K562 treated with DMSO at 1 percent for 4 hours (cell line): ENCODE results near the gene CFHR3. TPM values are rescaled to one million over a fixed set of nuclear protein-coding genes. Genes with fewer than 3 reads are reported as not detected.

Experiments
- total RNA-seq: library from RNA; unstranded; fragments of 300-600 nt; gene quantifications from 2 replicates; pipeline ENCODE4 v1.2.3, GENCODE V29; 2022; ENCODE audit not compliant: insufficient read depth

CFHR3 gene
- not detected in 2 replicates for total RNA-seq

DNA sequence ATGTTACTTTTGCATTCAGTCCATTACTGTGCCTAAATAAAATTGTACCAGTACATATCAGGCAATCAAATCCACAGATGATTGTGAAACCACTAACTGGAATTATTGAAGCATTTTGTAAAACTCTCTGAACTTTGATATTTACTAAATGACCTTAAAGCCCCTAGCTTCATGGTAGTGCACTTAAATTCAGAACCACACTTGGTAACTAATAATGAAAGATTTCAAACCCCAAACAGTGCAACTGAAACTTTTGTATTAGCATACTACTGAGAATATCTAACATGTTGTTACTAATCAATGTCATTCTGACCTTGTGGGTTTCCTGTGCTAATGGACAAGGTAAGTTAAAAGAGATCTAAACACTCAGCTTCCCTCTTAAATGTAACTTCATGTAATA is at the start of gene CFHR3:
CFHR3 (plus strand) TSS at position 238 of the 400 bp plus-strand sequence; CDS start at position 285, 47 bp downstream.

DNA sequence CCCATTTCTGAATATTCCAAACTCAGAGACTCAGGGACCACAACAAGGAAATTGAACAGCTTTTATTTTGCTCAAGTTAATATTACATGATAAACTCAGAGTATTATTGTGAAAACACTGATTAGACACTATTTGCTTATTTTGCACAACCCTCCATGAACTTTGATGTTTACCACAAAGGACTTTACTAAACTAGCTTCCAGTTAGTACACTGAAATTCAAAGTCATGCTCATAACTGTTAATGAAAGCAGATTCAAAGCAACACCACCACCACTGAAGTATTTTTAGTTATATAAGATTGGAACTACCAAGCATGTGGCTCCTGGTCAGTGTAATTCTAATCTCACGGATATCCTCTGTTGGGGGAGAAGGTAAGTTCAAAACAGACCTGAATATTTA is 44.9 kb downstream of the CFHR3 start, which contains the start of gene CFHR1:
CFHR1 (plus strand) TSS at position 201 of the 400 bp plus-strand sequence; CDS start at position 315, 114 bp downstream.

Other genes starting within 250 kb of the CFHR3 start
- 0.24 and 0.47 TPM in 2 replicates for gene KCNT2, start 166.4 kb upstream of the CFHR3 start, total RNA-seq
- 63.0 and 84.9 TPM in 2 replicates for gene CFH, start 122.8 kb upstream of the CFHR3 start, total RNA-seq
- not detected in 2 replicates for gene CFHR1, start 44.9 kb downstream of the CFHR3 start, total RNA-seq
- not detected in 2 replicates for gene CFHR4, start 113.2 kb downstream of the CFHR3 start, total RNA-seq
- not detected in 2 replicates for gene CFHR2, start 168.9 kb downstream of the CFHR3 start, total RNA-seq
- gene CFHR5, start 202.7 kb downstream of the CFHR3 start, total RNA-seq, result not detected in 2 replicates